Stimulated activated CD8-positive, alpha-beta memory T cell treated with anti-CD3 and anti-CD28 coated beads, Interleukin-4, amount 100 ng/mL, for 24 hours (primary cell): Measurements from ENCODE around the gene DLG2.
"Not testable (repeated sequence)": the region's sequence is repeated elsewhere in the genome, so short reads cannot be mapped to it uniquely, and the experiment has no call there.

Experiments
- DNase-seq: peaks from one replicate; pipeline ENCODE4 v3.0.0-alpha.2; 2020; ENCODE audit warnings: low read depth

Gene DLG2

GRCh38 chr11:85627332-85627997, at the start of gene DLG2:
DLG2 (minus strand) TSS chr11:85627344.
- no peak for DNase-seq

GRCh38 chr11:85673393-85673792, 46.2 kb upstream of the DLG2 start:
- no peak for DNase-seq

- DNase-seq: no peak
Measured at GRCh38 chr11:85672105-85672902, 45.2 kb upstream of the DLG2 start.

GRCh38 chr11:85670949-85671663, 44.0 kb upstream of the DLG2 start:
- not testable (repeated sequence) for DNase-seq

GRCh38 chr11:85668157-85668556, 41.0 kb upstream of the DLG2 start:
- no peak for DNase-seq

GRCh38 chr11:85666687-85667086, 39.5 kb upstream of the DLG2 start:
- DNase-seq: no peak

GRCh38 chr11:85665733-85666132, 38.6 kb upstream of the DLG2 start:
- no peak for DNase-seq

- DNase-seq: peak; percentile 92
Measured at GRCh38 chr11:85664615-85665481, 37.7 kb upstream of the DLG2 start, which contains the start of gene CREBZF. CREBZF (minus strand) TSS chr11:85665129; CDS start chr11:85664875, 254 bp downstream.

- DNase-seq: peak; percentile 77
Measured at GRCh38 chr11:85663753-85664614, 36.8 kb upstream of the DLG2 start.

- DNase-seq: no peak
Measured at GRCh38 chr11:85663080-85663752, 36.1 kb upstream of the DLG2 start.

GRCh38 chr11:85661972-85662664, 35.0 kb upstream of the DLG2 start:
- DNase-seq: no peak

GRCh38 chr11:85658180-85658579, 31.0 kb upstream of the DLG2 start:
- DNase-seq: no peak

- no peak for DNase-seq
Measured at GRCh38 chr11:85656777-85657176, 29.6 kb upstream of the DLG2 start.

- DNase-seq: not testable (repeated sequence)
Measured at GRCh38 chr11:85654343-85654742, 27.2 kb upstream of the DLG2 start.

GRCh38 chr11:85652786-85653447, 25.8 kb upstream of the DLG2 start:
- no peak for DNase-seq

- no peak for DNase-seq
Measured at GRCh38 chr11:85651118-85651517, 24.0 kb upstream of the DLG2 start.

GRCh38 chr11:85647604-85648299, 20.6 kb upstream of the DLG2 start, which contains the start of gene TMEM126A:
TMEM126A (plus strand) TSS chr11:85647967; CDS start chr11:85650256, 2,289 bp downstream.
- DNase-seq: peak; percentile 91

- no peak for DNase-seq
Measured at GRCh38 chr11:85647078-85647477, 19.9 kb upstream of the DLG2 start.
